T-helper 2 cell treated with Interferon-gamma antibody and Interleukin-4, amounts not matched to agents 5 μg/mL and 100 μg/mL, for 36 hours (primary cell): ENCODE data around the gene DLX3.

Experiments
- DNase-seq: peaks from one replicate; pipeline ENCODE4 v3.0.0; 2021; ENCODE audit warnings: low spot score
- H3K27ac Mint-ChIP-seq: one replicate; pipeline ENCODE4 v1.8.0; 2021; ENCODE audit warnings: mild to moderate bottlenecking, mixed read lengths
- H3K27me3 Mint-ChIP-seq: one replicate; pipeline ENCODE4 v1.8.0; 2021; ENCODE audit warnings: low read depth, mixed read lengths
- H3K36me3 Mint-ChIP-seq: one replicate; pipeline ENCODE4 v1.8.0; 2021; ENCODE audit warnings: low read depth, mixed read lengths
- H3K4me1 Mint-ChIP-seq: one replicate; pipeline ENCODE4 v1.8.0; 2021; ENCODE audit warnings: low read depth, mixed read lengths
- H3K4me3 Mint-ChIP-seq: one replicate; pipeline ENCODE4 v1.8.0; 2022; ENCODE audit warnings: mild to moderate bottlenecking, moderate library complexity, mixed read lengths
- H3K9me3 Mint-ChIP-seq: one replicate; pipeline ENCODE4 v1.8.0; 2021; ENCODE audit warnings: mixed read lengths

The DLX3 gene

GRCh38 chr17:49956780-49957179 lies 38.2 kb downstream of the DLX3 start:
- no peaks in the 10 kb centered on the region for H3K9me3 Mint-ChIP-seq
- H3K4me3 Mint-ChIP-seq = no peak overlapping the region
- H3K27ac Mint-ChIP-seq = no peak overlapping the region
- DNase-seq = no peak
- no peaks in the 10 kb centered on the region for H3K4me1 Mint-ChIP-seq
- no peaks in the 10 kb centered on the region for H3K36me3 Mint-ChIP-seq
- H3K27me3 Mint-ChIP-seq = peaks cover 35% of the 10 kb centered on the region

- H3K27me3 Mint-ChIP-seq = peaks cover 30% of the 10 kb centered on the region
- H3K4me3 Mint-ChIP-seq = no peak overlapping the region
- no peak for DNase-seq
- H3K27ac Mint-ChIP-seq = no peak overlapping the region
- H3K9me3 Mint-ChIP-seq = no peaks in the 10 kb centered on the region
- no peaks in the 10 kb centered on the region for H3K36me3 Mint-ChIP-seq
- no peaks in the 10 kb centered on the region for H3K4me1 Mint-ChIP-seq
These were observed 39.9 kb downstream of the DLX3 start for GRCh38 chr17:49955157-49955556.

- peaks cover 33% of the 10 kb centered on the region for H3K27me3 Mint-ChIP-seq
- no peaks in the 10 kb centered on the region for H3K9me3 Mint-ChIP-seq
- no peaks in the 10 kb centered on the region for H3K36me3 Mint-ChIP-seq
- H3K27ac Mint-ChIP-seq = no peak overlapping the region
- DNase-seq = no peak
- H3K4me1 Mint-ChIP-seq = no peaks in the 10 kb centered on the region
- H3K4me3 Mint-ChIP-seq = no peak overlapping the region
These were observed 42.0 kb downstream of the DLX3 start for GRCh38 chr17:49952912-49953497.

GRCh38 chr17:49952209-49952911 lies 42.7 kb downstream of the DLX3 start:
- H3K4me1 Mint-ChIP-seq = no peaks in the 10 kb centered on the region
- peaks cover 33% of the 10 kb centered on the region for H3K27me3 Mint-ChIP-seq

GRCh38 chr17:49951362-49952082 lies 43.5 kb downstream of the DLX3 start:
- Mint-ChIP-seq H3K4me3 (no peak overlapping the region), H3K36me3 (no peaks in the 10 kb centered on the region), H3K27me3 (peaks cover 25% of the 10 kb centered on the region), H3K4me1 (no peaks in the 10 kb centered on the region), H3K27ac (no peak overlapping the region), H3K9me3 (no peaks in the 10 kb centered on the region)
- DNase-seq = no peak

More at GRCh38 chr17:49952209-49952911, 42.7 kb downstream of the DLX3 start:
- Mint-ChIP-seq H3K36me3 (no peaks in the 10 kb centered on the region), H3K27ac (no peak overlapping the region), H3K4me3 (no peak overlapping the region), H3K9me3 (no peaks in the 10 kb centered on the region)
- peak; percentile 63 for DNase-seq

GRCh38 chr17:49949634-49950033 lies 45.4 kb downstream of the DLX3 start:
- Mint-ChIP-seq H3K27me3 (peaks cover 23% of the 10 kb centered on the region), H3K9me3 (no peaks in the 10 kb centered on the region), H3K36me3 (no peaks in the 10 kb centered on the region), H3K4me1 (no peaks in the 10 kb centered on the region), H3K4me3 (no peak overlapping the region), H3K27ac (no peak overlapping the region)
- DNase-seq = no peak

GRCh38 chr17:49946964-49947584 lies 48.0 kb downstream of the DLX3 start:
- H3K36me3 Mint-ChIP-seq = no peaks in the 10 kb centered on the region
- no peaks in the 10 kb centered on the region for H3K4me1 Mint-ChIP-seq
- no peak for DNase-seq
- H3K27me3 Mint-ChIP-seq = peaks cover 33% of the 10 kb centered on the region
- H3K27ac Mint-ChIP-seq = no peak overlapping the region
- no peak overlapping the region for H3K4me3 Mint-ChIP-seq
- no peaks in the 10 kb centered on the region for H3K9me3 Mint-ChIP-seq

GRCh38 chr17:49946208-49946607 lies 48.8 kb downstream of the DLX3 start:
- no peak for DNase-seq
- H3K27me3 Mint-ChIP-seq = peaks cover 36% of the 10 kb centered on the region
- H3K4me1 Mint-ChIP-seq = no peaks in the 10 kb centered on the region
- no peak overlapping the region for H3K4me3 Mint-ChIP-seq
- H3K36me3 Mint-ChIP-seq = no peaks in the 10 kb centered on the region
- no peak overlapping the region for H3K27ac Mint-ChIP-seq
- H3K9me3 Mint-ChIP-seq = no peaks in the 10 kb centered on the region

- Mint-ChIP-seq H3K27ac (no peak overlapping the region), H3K4me3 (no peak overlapping the region), H3K4me1 (no peaks in the 10 kb centered on the region), H3K9me3 (no peaks in the 10 kb centered on the region), H3K36me3 (no peaks in the 10 kb centered on the region), H3K27me3 (peaks cover 33% of the 10 kb centered on the region)
- DNase-seq = no peak
These were observed 50.7 kb downstream of the DLX3 start for GRCh38 chr17:49944273-49944870.

GRCh38 chr17:49942947-49943346 lies 52.1 kb downstream of the DLX3 start:
- no peak overlapping the region for H3K27ac Mint-ChIP-seq
- no peaks in the 10 kb centered on the region for H3K36me3 Mint-ChIP-seq
- no peaks in the 10 kb centered on the region for H3K9me3 Mint-ChIP-seq
- no peak for DNase-seq
- H3K4me3 Mint-ChIP-seq = no peak overlapping the region
- peaks cover 40% of the 10 kb centered on the region for H3K27me3 Mint-ChIP-seq
- H3K4me1 Mint-ChIP-seq = no peaks in the 10 kb centered on the region

GRCh38 chr17:49941427-49941826 lies 53.6 kb downstream of the DLX3 start:
- no peak for DNase-seq
- Mint-ChIP-seq H3K4me1 (no peaks in the 10 kb centered on the region), H3K9me3 (no peaks in the 10 kb centered on the region), H3K4me3 (no peak overlapping the region), H3K27ac (no peak overlapping the region), H3K27me3 (peaks cover 40% of the 10 kb centered on the region), H3K36me3 (no peaks in the 10 kb centered on the region)
